ENCODE data around the gene ARHGAP29.

The ARHGAP29 gene

DNA sequence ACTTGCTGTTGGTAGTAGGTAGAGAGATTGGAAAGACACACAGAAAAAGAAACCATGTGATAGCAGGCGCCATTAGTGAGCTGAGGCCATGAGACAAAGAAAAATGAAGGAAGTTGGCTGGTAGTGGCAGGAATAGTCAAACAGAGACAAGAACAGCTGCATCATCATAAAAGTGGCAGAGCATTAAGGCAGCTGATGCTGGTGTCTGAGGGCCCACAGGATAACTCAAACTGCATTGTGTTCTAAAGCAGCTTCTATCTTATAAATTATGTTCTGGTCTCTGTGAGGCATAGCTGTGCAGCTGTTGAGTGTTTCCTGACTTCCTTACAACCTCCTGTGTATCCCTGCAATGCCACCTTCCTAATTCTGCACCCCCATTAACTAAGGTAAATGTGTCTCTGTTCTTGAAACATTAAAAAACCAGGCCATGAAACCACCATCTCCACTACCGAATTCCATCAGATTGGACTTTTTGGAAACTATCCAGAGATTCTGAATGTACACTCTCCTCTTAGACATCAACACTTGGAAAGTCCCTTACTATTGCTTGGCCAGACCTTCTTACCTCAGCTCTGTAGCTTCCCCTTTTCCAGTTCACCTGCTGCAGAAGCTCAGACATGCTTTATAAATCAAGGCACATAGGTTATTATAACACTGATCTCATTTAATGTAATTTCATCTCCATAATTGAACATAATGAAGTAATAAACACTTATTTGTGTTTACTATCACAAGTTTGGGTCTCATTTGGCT, 23.4 kb upstream of the ARHGAP29 start:
- peaks cover 14% of the 10 kb centered on the region for H3K4me1 ChIP-seq (ENCODE audit: control insufficient read depth, insufficient read depth, low read length)
- H3K9ac ChIP-seq (ENCODE audit: low read depth, low read length), result no peak overlapping the region
- H3K27me3 ChIP-seq (ENCODE audit: control insufficient read depth, insufficient read depth, low read length), result peaks cover 81% of the 10 kb centered on the region
- no peaks in the 10 kb centered on the region for H3K36me3 ChIP-seq (ENCODE audit: control insufficient read depth, insufficient read depth, low read length)
- no peak overlapping the region for H3K4me3 ChIP-seq (ENCODE audit: low read depth, low read length)
- H3K27ac ChIP-seq (ENCODE audit: low read depth, low read length), result no peak overlapping the region
- H3K9me3 ChIP-seq (ENCODE audit: control insufficient read depth, insufficient read depth, low read length), result no peaks in the 10 kb centered on the region

DNA sequence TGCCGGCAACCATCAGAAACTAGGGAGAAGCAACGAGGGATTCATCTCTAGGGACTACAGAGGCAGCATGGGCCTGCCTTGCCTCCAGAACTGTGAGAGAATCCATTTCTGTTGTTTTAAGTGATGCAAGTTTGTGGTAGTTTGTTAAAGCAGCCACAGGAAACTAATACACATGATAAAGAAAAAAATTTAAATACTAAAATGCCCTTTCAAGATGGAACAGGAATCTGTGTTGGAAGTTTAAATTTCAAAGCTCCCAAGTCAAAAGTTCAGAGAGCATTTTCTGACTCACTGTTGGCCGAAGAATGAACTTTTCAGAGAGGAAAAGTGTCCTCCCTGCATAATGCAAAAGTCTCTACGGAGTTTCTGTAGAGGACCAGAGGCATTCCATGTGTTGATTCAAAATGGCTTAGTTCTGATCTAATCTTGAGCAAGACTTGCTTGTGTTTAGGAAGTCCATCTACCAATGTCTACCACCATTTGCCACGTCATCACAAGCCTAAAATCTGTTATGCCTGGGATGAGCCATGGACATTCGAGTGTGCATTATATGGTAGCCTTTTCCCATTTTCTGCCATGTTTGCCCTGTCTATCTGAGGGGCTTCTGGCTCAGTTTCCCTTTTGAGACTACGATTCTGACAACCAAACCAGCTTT, 22.4 kb upstream of the ARHGAP29 start:
- Histone ChIP-seq H3K4me1 (ENCODE audit: control insufficient read depth, insufficient read depth, low read length) (peaks cover 14% of the 10 kb centered on the region), H3K36me3 (ENCODE audit: control insufficient read depth, insufficient read depth, low read length) (no peaks in the 10 kb centered on the region), H3K9ac (ENCODE audit: low read depth, low read length) (no peak overlapping the region), H3K27ac (ENCODE audit: low read depth, low read length) (no peak overlapping the region), H3K9me3 (ENCODE audit: control insufficient read depth, insufficient read depth, low read length) (no peaks in the 10 kb centered on the region), H3K27me3 (ENCODE audit: control insufficient read depth, insufficient read depth, low read length) (peaks cover 91% of the 10 kb centered on the region), H3K4me3 (ENCODE audit: low read depth, low read length) (peak overlapping the region; percentile 28; the same call in 1 of the 2 replicates)

DNA sequence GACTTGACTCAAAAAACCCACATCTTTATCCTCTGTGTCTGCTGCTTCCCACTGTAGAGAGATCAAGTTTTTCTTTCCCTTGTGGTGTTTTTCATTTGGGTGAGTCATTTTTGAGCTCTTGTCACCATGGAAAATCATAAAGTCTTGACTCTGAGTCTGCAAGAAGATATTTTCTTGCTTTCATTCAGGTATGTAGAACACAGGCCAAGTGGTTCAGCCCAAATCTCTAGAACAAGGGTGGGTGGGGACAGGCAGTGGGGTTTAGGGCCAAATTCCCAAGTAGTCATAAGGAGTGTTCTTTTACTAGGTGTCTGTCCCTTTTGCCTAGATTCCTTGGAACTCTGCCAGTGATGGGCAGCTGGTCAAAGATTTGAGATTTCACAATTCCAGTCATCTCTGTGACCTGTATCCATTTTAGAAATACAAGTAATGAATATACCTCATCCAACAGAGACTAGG, 21.5 kb upstream of the ARHGAP29 start:
- no peak overlapping the region for H3K27ac ChIP-seq (ENCODE audit: low read depth, low read length)
- H3K9me3 ChIP-seq (ENCODE audit: control insufficient read depth, insufficient read depth, low read length), result no peaks in the 10 kb centered on the region
- H3K4me3 ChIP-seq (ENCODE audit: low read depth, low read length), result no peak overlapping the region; the same call in 1 of the 2 replicates
- H3K4me1 ChIP-seq (ENCODE audit: control insufficient read depth, insufficient read depth, low read length), result peaks cover 14% of the 10 kb centered on the region
- H3K36me3 ChIP-seq (ENCODE audit: control insufficient read depth, insufficient read depth, low read length), result no peaks in the 10 kb centered on the region
- no peak overlapping the region for H3K9ac ChIP-seq (ENCODE audit: low read depth, low read length)
- H3K27me3 ChIP-seq (ENCODE audit: control insufficient read depth, insufficient read depth, low read length), result peaks cover 97% of the 10 kb centered on the region

DNA sequence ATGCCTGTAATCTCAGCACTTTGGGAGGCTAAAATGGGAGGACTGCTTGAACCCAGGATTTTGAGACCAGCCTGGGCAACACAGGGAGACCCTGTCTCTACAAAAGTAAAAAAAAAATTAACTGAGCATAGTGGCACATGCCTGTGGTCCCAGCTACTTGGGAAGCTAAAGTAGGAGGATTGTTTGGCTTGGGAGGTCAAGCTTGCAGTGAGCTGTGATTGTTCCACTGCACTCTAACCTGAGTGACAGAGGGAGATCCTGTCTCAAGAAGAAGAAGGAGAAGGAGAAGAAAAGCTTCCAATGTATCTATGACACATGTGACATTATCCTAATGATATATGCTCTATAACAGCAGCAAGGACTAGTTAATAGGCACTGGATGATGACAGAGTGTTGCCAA, 20.1 kb upstream of the ARHGAP29 start:
- Histone ChIP-seq H3K4me1 (ENCODE audit: control insufficient read depth, insufficient read depth, low read length) (peaks cover 14% of the 10 kb centered on the region), H3K4me3 (ENCODE audit: low read depth, low read length) (no peak overlapping the region), H3K27me3 (ENCODE audit: control insufficient read depth, insufficient read depth, low read length) (peaks cover 96% of the 10 kb centered on the region), H3K27ac (ENCODE audit: low read depth, low read length) (no peak overlapping the region), H3K36me3 (ENCODE audit: control insufficient read depth, insufficient read depth, low read length) (no peaks in the 10 kb centered on the region), H3K9me3 (ENCODE audit: control insufficient read depth, insufficient read depth, low read length) (no peaks in the 10 kb centered on the region), H3K9ac (ENCODE audit: low read depth, low read length) (no peak overlapping the region)

DNA sequence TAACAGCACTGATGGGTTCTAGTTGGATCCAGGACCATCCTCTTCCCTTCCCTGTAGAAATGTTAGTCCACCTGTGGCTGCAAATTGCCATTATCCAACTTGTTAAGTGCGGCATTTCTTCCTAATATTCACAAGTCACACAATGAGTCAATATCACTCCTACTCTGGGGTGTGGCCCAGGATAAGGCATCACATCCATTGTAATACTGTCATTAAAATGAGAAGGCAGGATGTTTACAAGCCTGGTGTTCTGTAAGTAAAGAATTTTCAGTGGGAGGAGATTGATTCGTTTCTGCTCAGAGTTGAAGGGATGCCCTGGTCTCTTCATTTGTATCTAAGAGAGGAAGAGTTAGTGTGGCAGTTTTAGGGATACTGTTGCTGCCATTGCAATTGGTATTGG, 18.1 kb upstream of the ARHGAP29 start:
- Histone ChIP-seq H3K9me3 (ENCODE audit: control insufficient read depth, insufficient read depth, low read length) (no peaks in the 10 kb centered on the region), H3K36me3 (ENCODE audit: control insufficient read depth, insufficient read depth, low read length) (no peaks in the 10 kb centered on the region), H3K9ac (ENCODE audit: low read depth, low read length) (no peak overlapping the region), H3K27ac (ENCODE audit: low read depth, low read length) (no peak overlapping the region), H3K4me1 (ENCODE audit: control insufficient read depth, insufficient read depth, low read length) (peaks cover 14% of the 10 kb centered on the region), H3K4me3 (ENCODE audit: low read depth, low read length) (no peak overlapping the region), H3K27me3 (ENCODE audit: control insufficient read depth, insufficient read depth, low read length) (peaks cover 91% of the 10 kb centered on the region)

DNA sequence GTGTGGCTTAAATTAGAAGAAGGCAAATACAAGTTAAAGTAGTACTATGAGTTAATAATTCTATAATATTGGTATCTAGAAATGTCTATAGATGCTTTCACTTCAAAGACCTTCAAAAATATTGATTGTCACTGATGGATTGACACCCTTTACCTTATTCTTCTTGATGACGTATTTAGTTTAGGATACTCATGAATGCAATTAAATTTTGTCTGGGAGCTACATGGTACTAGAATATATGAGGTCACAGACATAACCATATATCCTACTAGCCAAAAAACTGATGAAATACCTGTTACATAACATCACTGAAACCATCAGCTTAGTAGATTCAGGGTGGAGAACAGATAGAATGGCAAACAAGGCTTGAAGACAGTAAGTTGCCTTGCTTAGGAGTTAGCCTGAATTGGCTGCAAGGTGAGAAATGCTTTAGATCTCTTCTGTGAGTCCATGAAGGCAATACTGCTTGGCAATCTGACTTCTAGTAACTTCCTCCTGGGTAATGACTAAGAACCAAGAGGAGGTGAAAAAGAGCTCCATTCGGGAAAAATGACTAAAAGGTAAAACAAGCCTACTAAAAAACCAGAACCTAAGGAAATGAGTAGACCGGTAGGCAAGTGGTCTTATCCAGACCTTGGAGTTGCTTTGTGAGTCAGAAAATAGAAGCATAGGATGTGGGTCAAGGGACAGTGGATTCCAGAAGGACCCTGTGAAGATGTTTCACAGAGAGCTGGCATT, 16.9 kb upstream of the ARHGAP29 start:
- peaks cover 91% of the 10 kb centered on the region for H3K27me3 ChIP-seq (ENCODE audit: control insufficient read depth, insufficient read depth, low read length)
- no peak overlapping the region for H3K27ac ChIP-seq (ENCODE audit: low read depth, low read length)
- peaks cover 5% of the 10 kb centered on the region for H3K4me1 ChIP-seq (ENCODE audit: control insufficient read depth, insufficient read depth, low read length)
- H3K9ac ChIP-seq (ENCODE audit: low read depth, low read length), result no peak overlapping the region
- no peaks in the 10 kb centered on the region for H3K9me3 ChIP-seq (ENCODE audit: control insufficient read depth, insufficient read depth, low read length)
- H3K36me3 ChIP-seq (ENCODE audit: control insufficient read depth, insufficient read depth, low read length), result no peaks in the 10 kb centered on the region
- H3K4me3 ChIP-seq (ENCODE audit: low read depth, low read length), result no peak overlapping the region

DNA sequence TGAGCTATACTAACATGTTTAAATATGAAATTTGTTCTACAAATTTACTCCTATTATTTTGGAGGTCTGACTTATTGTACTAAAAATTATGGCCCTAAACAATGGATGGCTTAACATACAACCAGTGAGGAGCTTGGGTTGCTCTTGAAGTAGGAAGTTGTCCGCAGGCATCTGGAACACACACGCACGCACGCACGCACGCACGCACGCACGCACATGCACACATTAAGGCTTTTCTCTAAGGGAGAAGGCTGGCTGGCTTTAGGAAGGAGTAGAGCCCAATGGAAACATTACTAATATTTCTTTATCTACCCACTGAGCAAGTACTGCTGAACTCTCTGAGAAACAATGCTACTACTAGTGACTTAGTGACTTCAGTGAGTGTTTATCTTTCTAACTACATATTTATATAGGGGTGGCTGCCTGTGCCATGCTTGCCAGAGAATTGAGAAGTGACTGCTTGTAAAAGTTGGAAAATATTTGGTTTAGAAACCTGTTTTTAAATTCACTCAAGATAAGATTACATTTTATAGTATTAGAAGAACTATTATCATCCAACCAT, 16.2 kb upstream of the ARHGAP29 start:
- Histone ChIP-seq H3K4me1 (ENCODE audit: control insufficient read depth, insufficient read depth, low read length) (no peaks in the 10 kb centered on the region; the same call in 1 of the 2 replicates), H3K27me3 (ENCODE audit: control insufficient read depth, insufficient read depth, low read length) (peaks cover 91% of the 10 kb centered on the region), H3K36me3 (ENCODE audit: control insufficient read depth, insufficient read depth, low read length) (no peaks in the 10 kb centered on the region), H3K9me3 (ENCODE audit: control insufficient read depth, insufficient read depth, low read length) (no peaks in the 10 kb centered on the region), H3K9ac (ENCODE audit: low read depth, low read length) (no peak overlapping the region), H3K4me3 (ENCODE audit: low read depth, low read length) (no peak overlapping the region), H3K27ac (ENCODE audit: low read depth, low read length) (no peak overlapping the region)

DNA sequence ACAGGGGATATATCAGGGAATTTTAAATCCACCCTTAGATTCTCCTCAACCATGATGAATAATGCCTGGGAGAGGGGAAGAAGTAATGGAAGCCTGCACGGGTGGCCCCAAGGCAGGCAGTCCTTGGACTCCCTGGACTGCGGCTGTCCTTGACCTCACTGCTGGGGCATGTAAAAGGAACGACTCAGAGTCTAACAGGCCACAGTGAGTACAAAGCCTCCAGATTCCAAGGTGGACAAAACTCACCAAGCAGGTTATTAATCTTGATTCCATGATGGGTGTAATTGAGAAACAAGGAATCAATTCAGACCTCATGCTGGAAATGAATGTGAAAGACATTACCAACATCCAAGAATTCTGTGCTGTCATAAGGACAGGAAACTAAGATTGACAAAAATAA, 13.0 kb upstream of the ARHGAP29 start:
- H3K9me3 ChIP-seq (ENCODE audit: control insufficient read depth, insufficient read depth, low read length), result no peaks in the 10 kb centered on the region
- H3K27ac ChIP-seq (ENCODE audit: low read depth, low read length), result no peak overlapping the region
- peaks cover 93% of the 10 kb centered on the region for H3K27me3 ChIP-seq (ENCODE audit: control insufficient read depth, insufficient read depth, low read length)
- H3K36me3 ChIP-seq (ENCODE audit: control insufficient read depth, insufficient read depth, low read length), result no peaks in the 10 kb centered on the region
- H3K4me3 ChIP-seq (ENCODE audit: low read depth, low read length), result no peak overlapping the region
- H3K4me1 ChIP-seq (ENCODE audit: control insufficient read depth, insufficient read depth, low read length), result peaks cover 6% of the 10 kb centered on the region; the same call in 1 of the 2 replicates
- no peak overlapping the region for H3K9ac ChIP-seq (ENCODE audit: low read depth, low read length)

DNA sequence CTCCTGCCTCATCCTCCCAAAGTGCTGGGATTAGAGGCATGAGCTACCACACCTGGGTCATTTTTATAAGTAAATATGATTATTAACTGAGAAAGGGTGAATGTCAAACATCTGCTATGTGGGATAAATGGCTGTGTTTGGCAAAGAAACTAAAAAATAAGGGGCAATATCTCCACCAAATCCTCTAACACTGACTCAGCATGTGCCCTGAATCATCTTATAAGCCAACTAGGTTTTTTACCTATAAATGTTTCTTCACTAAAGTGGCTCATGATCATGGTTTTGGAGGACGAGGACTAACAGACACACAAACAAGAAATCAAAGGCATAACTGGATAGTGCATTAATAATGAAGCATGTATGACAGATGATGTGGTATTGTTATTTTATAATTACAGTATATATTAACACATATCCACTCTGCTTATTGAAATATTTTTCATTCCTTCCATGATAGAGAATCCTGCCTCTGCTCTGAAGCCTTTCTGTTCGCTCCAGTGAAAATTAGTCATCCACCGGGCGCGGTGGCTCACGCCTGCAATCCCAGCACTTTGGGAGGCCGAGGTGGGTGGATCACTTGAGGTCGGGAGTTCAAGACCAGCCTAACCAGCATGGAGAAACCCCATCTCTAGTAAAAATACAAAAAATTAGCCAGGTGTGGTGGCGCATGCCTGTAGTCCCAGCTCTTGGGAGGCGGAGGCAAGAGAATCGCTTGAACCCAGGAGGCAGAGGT, 11.7 kb upstream of the ARHGAP29 start:
- Histone ChIP-seq H3K36me3 (ENCODE audit: control insufficient read depth, insufficient read depth, low read length) (no peaks in the 10 kb centered on the region), H3K4me3 (ENCODE audit: low read depth, low read length) (no peak overlapping the region), H3K4me1 (ENCODE audit: control insufficient read depth, insufficient read depth, low read length) (peaks cover 6% of the 10 kb centered on the region; the same call in 1 of the 2 replicates), H3K27me3 (ENCODE audit: control insufficient read depth, insufficient read depth, low read length) (peaks cover 93% of the 10 kb centered on the region), H3K27ac (ENCODE audit: low read depth, low read length) (no peak overlapping the region), H3K9me3 (ENCODE audit: control insufficient read depth, insufficient read depth, low read length) (no peaks in the 10 kb centered on the region), H3K9ac (ENCODE audit: low read depth, low read length) (no peak overlapping the region)
